HL-60 (cell line): ENCODE data around the gene PRDM15.

Experiments
- CTCF ChIP-seq: IDR thresholded peaks from one replicate; pipeline ENCODE4 v1.5.1; 2011; ENCODE audit warnings: low read length, control low read depth, inconsistent platforms; ENCODE audit not compliant: insufficient read depth
- POLR2AphosphoS5 ChIP-seq: IDR thresholded peaks from 2 replicates; pipeline ENCODE4 v1.6.1; 2012; ENCODE audit warnings: low read depth
- REST ChIP-seq: IDR thresholded peaks from 2 replicates; pipeline ENCODE4 v1.6.1; 2012; ENCODE audit warnings: low read depth; ENCODE audit not compliant: insufficient replicate concordance

GRCh38 chr21:41885341-41886024 lies 6.3 kb upstream of the PRDM15 start:
- TF ChIP-seq CTCF (no peak), POLR2AphosphoS5 (no peak), REST (no peak)
